GM04504 (cell line): ENCODE data around the gene SMIM28.
A peak's percentile ranks its signal among the peaks of the same experiment; 100 is the strongest.
"Not testable (repeated sequence)": the region's sequence is repeated elsewhere in the genome, so short reads cannot be mapped to it uniquely, and the experiment has no call there.

Experiments
- DNase-seq: peaks from one replicate; pipeline ENCODE4 v3.0.0-alpha.2; 2012; ENCODE audit warnings: low read depth

SMIM28 gene

GRCh38 chr6:138405816-138406413 is 28.2 kb downstream of the SMIM28 start:
- no peak for DNase-seq

- no peak for DNase-seq
Measured at GRCh38 chr6:138406443-138406842, 28.7 kb downstream of the SMIM28 start.

GRCh38 chr6:138410048-138410735 is 32.5 kb downstream of the SMIM28 start:
- DNase-seq, result peak; percentile 31

- no peak for DNase-seq
Measured at GRCh38 chr6:138410972-138411880, 33.5 kb downstream of the SMIM28 start.

- DNase-seq, result no peak
Measured at GRCh38 chr6:138415125-138415524, 37.4 kb downstream of the SMIM28 start.

- DNase-seq, result no peak
Measured at GRCh38 chr6:138416206-138416605, 38.5 kb downstream of the SMIM28 start.

GRCh38 chr6:138417493-138418117 is 39.9 kb downstream of the SMIM28 start:
- no peak for DNase-seq

GRCh38 chr6:138418118-138418742 is 40.5 kb downstream of the SMIM28 start:
- no peak for DNase-seq

GRCh38 chr6:138419766-138420165 is 42.1 kb downstream of the SMIM28 start:
- DNase-seq, result no peak

GRCh38 chr6:138420356-138420755 is 42.7 kb downstream of the SMIM28 start:
- no peak for DNase-seq

GRCh38 chr6:138421089-138421488 is 43.4 kb downstream of the SMIM28 start:
- no peak for DNase-seq

GRCh38 chr6:138421608-138422007 is 43.9 kb downstream of the SMIM28 start:
- no peak for DNase-seq

GRCh38 chr6:138422861-138423260 is 45.2 kb downstream of the SMIM28 start:
- DNase-seq, result no peak

GRCh38 chr6:138424004-138424904 is 46.5 kb downstream of the SMIM28 start:
- no peak for DNase-seq

- not testable (repeated sequence) for DNase-seq
Measured at GRCh38 chr6:138425256-138425655, 47.6 kb downstream of the SMIM28 start.

GRCh38 chr6:138426500-138427123 is 48.9 kb downstream of the SMIM28 start:
- no peak for DNase-seq

GRCh38 chr6:138427701-138428100 is 50.0 kb downstream of the SMIM28 start:
- no peak for DNase-seq

- peak; percentile 26 for DNase-seq
Measured at GRCh38 chr6:138428944-138429598, 51.4 kb downstream of the SMIM28 start.

- DNase-seq, result no peak
Measured at GRCh38 chr6:138429761-138430160, 52.1 kb downstream of the SMIM28 start.
